ENCODE data around the gene HCN3. TPM values are rescaled to one million over a fixed set of nuclear protein-coding genes. Genes with fewer than 3 reads are reported as not detected.

HCN3 gene
- total RNA-seq, 1 experiment from 2014 or later, result 7.5 TPM

DNA sequence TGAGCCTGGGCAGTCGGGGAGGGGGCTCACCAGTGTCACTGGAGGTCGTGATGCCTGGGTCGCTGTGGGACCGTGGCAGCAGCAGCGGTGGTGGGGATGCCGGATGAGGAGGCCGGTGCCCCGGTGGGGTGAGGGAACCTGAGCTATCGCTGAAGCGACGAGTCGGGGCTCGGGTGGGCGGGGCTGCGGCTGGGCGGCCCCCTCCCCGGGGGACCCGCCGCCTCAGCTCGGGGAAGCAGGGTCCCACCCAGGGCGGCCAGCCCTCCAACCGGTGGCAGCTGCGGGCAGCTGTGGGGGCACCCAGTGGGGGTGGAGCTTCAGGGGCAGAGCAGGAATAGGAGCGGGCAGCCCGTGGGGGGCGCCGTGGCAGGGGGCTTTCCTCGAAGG lies 27.0 kb upstream of the HCN3 start:
- Histone ChIP-seq H3K79me2 (ENCODE audit: low read depth) (peaks cover 11% of the 10 kb centered on the region), H3K27ac (no peak overlapping the region), H3K4me1 (replicated peaks; ENCODE audit: insufficient read depth) (peaks cover 18% of the 10 kb centered on the region), H3K27me3 (ENCODE audit: insufficient read depth, low read depth) (no peaks in the 10 kb centered on the region), H3K36me3 (ENCODE audit: low read depth) (no peaks in the 10 kb centered on the region), H3K9me2 (ENCODE audit: insufficient read depth) (no peaks in the 10 kb centered on the region), H3K4me3 (no peak overlapping the region), H2AFZ (no peak overlapping the region), H3F3A (ENCODE audit: insufficient read depth, low read depth) (peaks cover 28% of the 10 kb centered on the region), H4K20me1 (ENCODE audit: insufficient read depth) (no peaks in the 10 kb centered on the region), H3K4me2 (no peak overlapping the region), H3K9me3 (ENCODE audit: insufficient read depth, low read depth) (no peaks in the 10 kb centered on the region)
- intact Hi-C loops (cut with micrococcal nuclease; ENCODE audit: unreplicated experiment), result loop anchor here (2.0 to 10.0 kb wide), 2 partner anchors 75 to 255 kb away; no protein-coding TSS in a partner anchor
- no peak for DNase-seq
- ChIA-PET POLR2A (ENCODE audit: unreplicated experiment) (interaction anchor here (0.6 kb wide), 1 partner anchor 26 kb away, joined by 10 read pairs; no protein-coding TSS in a partner anchor), CTCF (interaction anchor here (0.6 to 1.6 kb wide), 4 partner anchors 23 to 1718 kb away, joined by 3 to 12 read pairs (median 4); partner anchors contain the start of gene CLK2)
- no peak for TF ChIP-seq EZH2 (IDR thresholded peaks at IDR 0.05; ENCODE audit: low read depth)
- BruUV-seq (replicated peaks), result no TSS peak

DNA sequence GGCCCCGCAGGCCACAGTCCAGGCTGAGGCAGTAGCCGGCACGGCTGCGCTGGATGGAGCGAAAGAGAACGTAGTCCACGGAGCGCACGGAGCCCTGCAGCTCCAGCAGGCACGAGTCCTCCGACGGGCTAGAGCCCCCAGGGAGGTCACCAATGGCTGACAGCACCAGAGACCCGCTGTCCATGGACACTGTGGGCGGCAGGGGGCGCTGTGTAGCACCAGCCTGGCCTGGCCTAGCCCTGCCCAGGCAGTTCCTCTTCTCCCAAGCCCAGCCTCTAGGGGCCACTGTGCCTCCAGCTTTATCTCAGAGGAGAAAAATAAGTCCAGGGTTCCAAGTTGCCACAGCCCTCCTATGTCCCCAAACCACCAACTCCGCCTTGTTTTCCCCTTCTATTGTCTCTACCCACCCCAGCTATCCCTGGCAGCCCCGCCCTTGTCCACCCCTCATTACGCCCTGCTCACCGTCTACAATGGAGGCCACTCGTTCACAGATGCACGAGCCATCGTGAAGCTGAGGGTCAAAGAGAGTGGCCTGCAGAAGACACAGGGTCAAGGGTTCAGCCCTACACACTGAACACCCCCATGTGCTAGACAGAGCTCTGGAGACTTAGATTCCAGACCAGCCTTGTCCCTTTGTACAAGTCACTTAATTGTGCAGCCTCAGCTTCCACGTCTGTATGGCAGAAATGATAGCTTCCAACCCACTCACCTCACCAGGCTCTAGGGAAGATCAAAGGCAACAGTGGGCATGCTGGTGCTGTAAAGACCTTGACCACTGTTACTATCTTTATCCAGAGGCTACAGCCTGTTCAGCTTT lies 26.4 kb upstream of the HCN3 start:
- ChIA-PET CTCF (interaction anchor here (0.6 to 1.6 kb wide), 11 partner anchors 10 to 476 kb away, joined by 3 to 18 read pairs (median 5); partner anchors contain the start of genes CLK2 and THBS3), POLR2A (ENCODE audit: unreplicated experiment) (interaction anchor here (0.6 kb wide), 2 partner anchors 24 to 67 kb away, joined by 3 to 5 read pairs; no protein-coding TSS in a partner anchor)
- no peak overlapping the region for H3K4me3 ChIP-seq
- no peaks in the 10 kb centered on the region for H3K9me3 ChIP-seq (ENCODE audit: insufficient read depth, low read depth)
- peaks cover 11% of the 10 kb centered on the region for H3K79me2 ChIP-seq (ENCODE audit: low read depth)
- H3K4me1 ChIP-seq (replicated peaks; ENCODE audit: insufficient read depth), result peaks cover 13% of the 10 kb centered on the region
- no peak for TF ChIP-seq EZH2 (IDR thresholded peaks at IDR 0.05; ENCODE audit: low read depth)
- TF ChIP-seq, protein P1, sequence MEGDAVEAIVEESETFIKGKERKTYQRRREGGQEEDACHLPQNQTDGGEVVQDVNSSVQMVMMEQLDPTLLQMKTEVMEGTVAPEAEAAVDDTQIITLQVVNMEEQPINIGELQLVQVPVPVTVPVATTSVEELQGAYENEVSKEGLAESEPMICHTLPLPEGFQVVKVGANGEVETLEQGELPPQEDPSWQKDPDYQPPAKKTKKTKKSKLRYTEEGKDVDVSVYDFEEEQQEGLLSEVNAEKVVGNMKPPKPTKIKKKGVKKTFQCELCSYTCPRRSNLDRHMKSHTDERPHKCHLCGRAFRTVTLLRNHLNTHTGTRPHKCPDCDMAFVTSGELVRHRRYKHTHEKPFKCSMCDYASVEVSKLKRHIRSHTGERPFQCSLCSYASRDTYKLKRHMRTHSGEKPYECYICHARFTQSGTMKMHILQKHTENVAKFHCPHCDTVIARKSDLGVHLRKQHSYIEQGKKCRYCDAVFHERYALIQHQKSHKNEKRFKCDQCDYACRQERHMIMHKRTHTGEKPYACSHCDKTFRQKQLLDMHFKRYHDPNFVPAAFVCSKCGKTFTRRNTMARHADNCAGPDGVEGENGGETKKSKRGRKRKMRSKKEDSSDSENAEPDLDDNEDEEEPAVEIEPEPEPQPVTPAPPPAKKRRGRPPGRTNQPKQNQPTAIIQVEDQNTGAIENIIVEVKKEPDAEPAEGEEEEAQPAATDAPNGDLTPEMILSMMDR (conservative IDR thresholded peaks at IDR 0.05), result peak; percentile 96
- peak; percentile 70 to 88 for DNase-seq
- no peak overlapping the region for H3K4me2 ChIP-seq
- no peak overlapping the region for H3K27ac ChIP-seq
- H3K9me2 ChIP-seq (ENCODE audit: insufficient read depth), result no peaks in the 10 kb centered on the region
- H2AFZ ChIP-seq, result no peak overlapping the region
- no peaks in the 10 kb centered on the region for H4K20me1 ChIP-seq (ENCODE audit: insufficient read depth)
- BruUV-seq (replicated peaks), result no TSS peak
- intact Hi-C loops (cut with micrococcal nuclease; ENCODE audit: unreplicated experiment), result loop anchor here (2.0 to 10.0 kb wide), 2 partner anchors 74 to 254 kb away; no protein-coding TSS in a partner anchor
- H3K36me3 ChIP-seq (ENCODE audit: low read depth), result no peaks in the 10 kb centered on the region
- H3F3A ChIP-seq (ENCODE audit: insufficient read depth, low read depth), result peaks cover 24% of the 10 kb centered on the region
- H3K27me3 ChIP-seq (ENCODE audit: insufficient read depth, low read depth), result no peaks in the 10 kb centered on the region

DNA sequence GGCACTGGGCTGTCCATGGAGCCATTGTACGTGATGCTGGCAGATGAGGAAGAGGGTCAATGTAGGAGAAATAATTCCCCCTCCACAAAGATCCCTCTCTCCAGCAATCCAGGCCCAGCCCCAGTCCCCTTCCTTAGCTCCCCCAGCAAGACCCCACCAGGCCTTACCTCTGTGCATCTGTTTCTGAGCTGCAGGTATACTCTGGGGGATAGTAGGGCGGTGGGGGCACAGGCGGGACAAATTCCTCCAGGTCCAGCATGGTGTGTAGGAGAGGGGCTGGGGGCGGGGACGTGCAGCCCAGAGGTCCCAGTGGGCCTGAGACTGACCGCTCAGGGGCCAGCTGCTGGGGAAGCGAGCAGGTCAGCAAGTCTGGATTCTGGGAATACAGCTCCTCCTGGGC lies 25.7 kb upstream of the HCN3 start:
- Histone ChIP-seq H3K27me3 (ENCODE audit: insufficient read depth, low read depth) (no peaks in the 10 kb centered on the region), H4K20me1 (ENCODE audit: insufficient read depth) (no peaks in the 10 kb centered on the region), H3K4me1 (replicated peaks; ENCODE audit: insufficient read depth) (peaks cover 13% of the 10 kb centered on the region), H3K79me2 (ENCODE audit: low read depth) (peaks cover 11% of the 10 kb centered on the region), H3K4me2 (no peak overlapping the region), H3K9me2 (ENCODE audit: insufficient read depth) (no peaks in the 10 kb centered on the region), H3K4me3 (no peak overlapping the region), H3K9me3 (ENCODE audit: insufficient read depth, low read depth) (no peaks in the 10 kb centered on the region), H3K27ac (no peak overlapping the region), H3K36me3 (ENCODE audit: low read depth) (no peaks in the 10 kb centered on the region), H3F3A (ENCODE audit: insufficient read depth, low read depth) (peaks cover 21% of the 10 kb centered on the region), H2AFZ (no peak overlapping the region)
- no TSS peak for BruUV-seq (replicated peaks)
- TF ChIP-seq EZH2 (IDR thresholded peaks at IDR 0.05; ENCODE audit: low read depth), result no peak
- TF ChIP-seq, protein P1 (conservative IDR thresholded peaks at IDR 0.05), result no peak
- intact Hi-C loops (cut with micrococcal nuclease; ENCODE audit: unreplicated experiment), result loop anchor here (2.0 to 10.0 kb wide), 2 partner anchors 73 to 253 kb away; no protein-coding TSS in a partner anchor
- no peak for DNase-seq
- CTCF ChIA-PET, result interaction anchor here (0.5 to 1.6 kb wide), 13 partner anchors 8 to 475 kb away, joined by 3 to 18 read pairs (median 5); partner anchors contain the start of genes CLK2 and THBS3
- POLR2A ChIA-PET (ENCODE audit: unreplicated experiment), result interaction anchor here (0.6 to 0.7 kb wide), 2 partner anchors 66 to 182 kb away, joined by 3 read pairs; no protein-coding TSS in a partner anchor

Measured in PC-9 (cell line).